Coronary artery (tissue), 2 donors: ENCODE results near the gene ASNS.
A peak's percentile ranks its signal among the peaks of the same experiment; 100 is the strongest.

Experiments used
- DNase-seq: peaks from one replicate; pipeline ENCODE4 v3.0.0-alpha.2; 2017; ENCODE audit warnings: low spot score
- H3K27ac ChIP-seq, 2 donors: fragments of 200-600 bp; sonication (generic); one replicate each; pipeline ENCODE4 v1.5.1; 2016 to 2019
- H3K4me3 ChIP-seq: fragments of 200-600 bp; sonication (generic); 2 replicates; pipeline ENCODE4 v1.5.1; 2016; ENCODE audit warnings: mild to moderate bottlenecking, moderate library complexity
- TF ChIP-seq, protein P1 (sequence below): fragments of 200-600 bp; sonication (generic); IDR thresholded peaks from one replicate; pipeline ENCODE4 v1.5.1; 2019; ENCODE audit warnings: antibody characterized with exemption

Gene ASNS

DNA sequence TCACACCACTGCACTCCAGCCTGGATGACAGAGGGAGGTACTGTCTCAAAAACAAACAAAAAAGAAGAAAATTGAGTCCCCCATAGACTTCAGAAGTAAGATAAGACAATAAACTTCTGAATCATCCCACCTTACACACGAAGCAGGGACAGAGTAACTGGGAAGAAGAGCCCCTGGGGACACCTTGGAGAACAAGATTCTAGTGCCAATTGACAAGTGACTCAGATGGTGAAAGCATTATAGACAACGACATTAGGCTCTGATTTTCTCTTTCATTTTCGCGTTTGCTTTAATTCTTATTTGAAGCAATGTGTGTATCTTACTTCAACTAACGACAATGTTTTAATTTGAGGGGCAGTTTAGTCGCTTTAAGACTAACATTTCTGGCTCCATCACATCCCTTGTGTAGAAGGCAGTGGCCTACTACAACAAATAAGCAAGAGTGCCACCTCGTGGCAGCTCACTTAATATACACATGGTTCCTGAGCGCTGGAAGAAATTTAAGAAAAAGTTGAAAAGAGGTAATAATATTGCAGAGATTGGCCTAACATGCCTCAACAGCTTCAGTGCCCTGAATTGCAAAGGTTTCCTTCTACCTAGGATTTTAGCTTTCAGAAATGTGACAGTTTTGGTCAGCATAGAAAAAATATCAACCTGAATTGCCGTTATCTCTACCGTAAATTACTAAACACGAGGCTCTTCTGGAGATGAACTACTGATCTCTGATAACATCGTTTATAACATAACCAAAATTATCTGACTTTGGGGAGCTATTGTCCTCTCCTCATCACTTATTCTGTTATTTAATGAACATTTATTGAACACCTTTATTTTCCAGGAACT is 36.7 kb downstream of the ASNS start:
- TF ChIP-seq, protein P1, sequence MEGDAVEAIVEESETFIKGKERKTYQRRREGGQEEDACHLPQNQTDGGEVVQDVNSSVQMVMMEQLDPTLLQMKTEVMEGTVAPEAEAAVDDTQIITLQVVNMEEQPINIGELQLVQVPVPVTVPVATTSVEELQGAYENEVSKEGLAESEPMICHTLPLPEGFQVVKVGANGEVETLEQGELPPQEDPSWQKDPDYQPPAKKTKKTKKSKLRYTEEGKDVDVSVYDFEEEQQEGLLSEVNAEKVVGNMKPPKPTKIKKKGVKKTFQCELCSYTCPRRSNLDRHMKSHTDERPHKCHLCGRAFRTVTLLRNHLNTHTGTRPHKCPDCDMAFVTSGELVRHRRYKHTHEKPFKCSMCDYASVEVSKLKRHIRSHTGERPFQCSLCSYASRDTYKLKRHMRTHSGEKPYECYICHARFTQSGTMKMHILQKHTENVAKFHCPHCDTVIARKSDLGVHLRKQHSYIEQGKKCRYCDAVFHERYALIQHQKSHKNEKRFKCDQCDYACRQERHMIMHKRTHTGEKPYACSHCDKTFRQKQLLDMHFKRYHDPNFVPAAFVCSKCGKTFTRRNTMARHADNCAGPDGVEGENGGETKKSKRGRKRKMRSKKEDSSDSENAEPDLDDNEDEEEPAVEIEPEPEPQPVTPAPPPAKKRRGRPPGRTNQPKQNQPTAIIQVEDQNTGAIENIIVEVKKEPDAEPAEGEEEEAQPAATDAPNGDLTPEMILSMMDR: peak; percentile 31
- H3K27ac ChIP-seq: no peak overlapping the region
- DNase-seq: no peak
- no peak overlapping the region for H3K4me3 ChIP-seq

DNA sequence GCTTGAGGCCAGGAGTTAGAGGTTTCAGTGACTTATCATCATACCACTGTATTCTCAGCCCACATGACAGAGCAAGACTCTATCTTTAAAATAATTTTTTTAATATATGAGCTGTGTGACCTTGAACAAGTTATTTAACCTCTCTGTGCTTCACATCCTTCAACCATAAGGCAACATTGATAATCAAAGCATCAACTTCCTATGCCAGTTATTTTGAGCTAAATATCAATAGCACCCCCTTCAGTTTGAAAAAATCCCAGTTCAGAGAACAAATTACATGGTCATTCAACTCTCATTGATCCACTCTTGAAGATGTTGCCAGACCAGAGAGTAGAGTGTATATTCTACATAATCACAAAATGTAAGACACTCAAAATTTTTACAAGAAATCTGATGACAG is 53.0 kb downstream of the ASNS start:
- Histone ChIP-seq H3K27ac (no peak overlapping the region), H3K4me3 (no peak overlapping the region)
- no peak for DNase-seq
- TF ChIP-seq, protein P1: no peak

DNA sequence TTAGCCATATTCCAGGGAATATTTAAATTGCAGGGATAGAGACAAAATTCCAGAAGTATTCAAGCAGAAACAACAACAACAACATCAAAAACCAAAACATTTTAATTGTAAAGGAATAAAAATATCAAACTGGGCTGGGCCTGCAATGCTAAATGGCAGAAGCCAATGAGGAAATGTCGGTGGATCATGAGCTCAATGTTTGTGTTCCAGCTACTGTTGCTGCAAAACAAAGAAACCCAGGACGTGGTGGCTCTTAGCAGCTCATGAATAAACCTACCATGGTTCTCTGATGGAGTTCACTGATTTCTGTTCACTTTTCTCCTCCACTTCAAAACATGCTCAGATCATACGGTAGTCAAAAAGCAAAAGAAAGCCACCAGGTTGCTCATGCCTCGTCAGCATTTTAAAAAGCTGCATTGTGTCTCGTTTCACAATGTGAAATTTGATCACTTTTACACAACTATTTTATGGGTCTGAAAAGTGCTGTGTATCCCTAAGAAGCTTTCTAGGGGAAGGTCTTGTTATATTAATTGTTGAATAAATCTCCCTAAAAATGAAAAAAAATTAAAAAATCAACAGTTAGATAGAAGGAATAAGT is 54.0 kb downstream of the ASNS start:
- no peak for DNase-seq
- H3K27ac ChIP-seq: no peak overlapping the region
- TF ChIP-seq, protein P1: no peak
- no peak overlapping the region for H3K4me3 ChIP-seq
